Ishikawa (cell line): ENCODE measurements around the gene SLC9A6.

Experiments
- CEBPB ChIP-seq: IDR thresholded peaks from 2 replicates; pipeline ENCODE4 v1.6.1; 2012
- EGR1 ChIP-seq: IDR thresholded peaks from 2 replicates; pipeline ENCODE4 v1.6.1; 2012
- EP300 ChIP-seq: IDR thresholded peaks from 2 replicates; pipeline ENCODE4 v1.6.1; 2012; ENCODE audit warnings: borderline replicate concordance
- MAX ChIP-seq: IDR thresholded peaks from 2 replicates; pipeline ENCODE4 v1.6.1; 2012
- NFIC ChIP-seq: IDR thresholded peaks from 2 replicates; pipeline ENCODE4 v1.6.1; 2012
- REST ChIP-seq: IDR thresholded peaks from 2 replicates; pipeline ENCODE4 v1.6.1; 2012; ENCODE audit warnings: low read depth, mild to moderate bottlenecking
- TAF1 ChIP-seq: IDR thresholded peaks from 2 replicates; pipeline ENCODE4 v1.6.1; 2012; ENCODE audit warnings: low read depth, mild to moderate bottlenecking
- TCF12 ChIP-seq: IDR thresholded peaks from 2 replicates; pipeline ENCODE4 v1.6.1; 2012; ENCODE audit warnings: low read depth
- TEAD4 ChIP-seq: IDR thresholded peaks from 2 replicates; pipeline ENCODE4 v1.6.1; 2012
- YY1 ChIP-seq: IDR thresholded peaks from 2 replicates; pipeline ENCODE4 v1.6.1; 2012; ENCODE audit warnings: low read depth

GRCh38 chrX:136047969-136048368, 62.7 kb downstream of the SLC9A6 start:
- TF ChIP-seq TEAD4 (no peak), TAF1 (no peak), MAX (no peak), EP300 (no peak), EGR1 (no peak), TCF12 (no peak), CEBPB (no peak), REST (no peak), YY1 (no peak), NFIC (no peak)
